Transverse colon (tissue), 3 donors: ENCODE data around the gene FEV.

ENCODE experiments used
- POLR2A ChIP-seq: fragments of 450-650 bp; IDR thresholded peaks from one replicate; pipeline ENCODE4 v1.6.1; 2016; ENCODE audit warnings: antibody characterized with exemption, mild to moderate bottlenecking, moderate library complexity
- TF ChIP-seq, protein P1 (sequence below), 5 experiments: fragments of 200-600 bp in 3 of 5; fragments of 450-650 bp in 2 of 5; sonication (generic) in 3 of 5; IDR thresholded peaks; 1 replicate in 2 of 5; 2 replicates in 3 of 5; pipeline ENCODE4 v1.5.1; 2016 to 2017; ENCODE audit warnings: antibody characterized with exemption in 5 of 5, inconsistent platforms in 3 of 5, mild to moderate bottlenecking in 2 of 5, moderate library complexity in 1 of 5

DNA sequence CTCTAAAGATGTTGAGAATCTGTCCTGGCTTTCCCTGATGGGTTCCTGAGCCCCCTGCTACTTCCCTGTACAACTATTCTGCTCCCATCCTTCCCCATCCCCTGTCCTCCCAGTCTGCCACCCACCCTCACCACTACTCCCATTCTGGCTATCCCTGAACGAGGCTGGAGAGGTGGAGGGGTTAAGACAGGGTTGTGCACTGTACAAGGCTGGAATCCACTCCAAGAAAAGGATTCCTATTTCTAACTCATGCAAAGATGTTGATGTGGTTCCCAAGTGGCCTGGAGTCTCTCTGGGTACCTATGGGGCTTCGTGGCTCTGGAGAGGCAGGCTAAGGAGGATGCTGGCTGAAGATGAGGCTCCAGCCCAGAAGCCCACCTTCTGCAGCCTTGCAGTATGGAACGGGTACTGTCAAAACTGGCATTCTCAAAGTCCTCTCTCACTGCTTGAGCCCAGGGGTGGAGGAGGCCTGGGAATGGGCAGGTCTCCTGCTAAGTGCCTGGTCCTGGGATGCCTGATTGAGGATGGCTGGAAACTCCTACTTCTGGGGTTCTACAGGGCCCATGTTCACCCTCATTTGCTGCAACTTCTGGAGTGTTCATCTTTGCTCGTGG is 1.3 kb upstream of the FEV start:
- TF ChIP-seq, protein P1, sequence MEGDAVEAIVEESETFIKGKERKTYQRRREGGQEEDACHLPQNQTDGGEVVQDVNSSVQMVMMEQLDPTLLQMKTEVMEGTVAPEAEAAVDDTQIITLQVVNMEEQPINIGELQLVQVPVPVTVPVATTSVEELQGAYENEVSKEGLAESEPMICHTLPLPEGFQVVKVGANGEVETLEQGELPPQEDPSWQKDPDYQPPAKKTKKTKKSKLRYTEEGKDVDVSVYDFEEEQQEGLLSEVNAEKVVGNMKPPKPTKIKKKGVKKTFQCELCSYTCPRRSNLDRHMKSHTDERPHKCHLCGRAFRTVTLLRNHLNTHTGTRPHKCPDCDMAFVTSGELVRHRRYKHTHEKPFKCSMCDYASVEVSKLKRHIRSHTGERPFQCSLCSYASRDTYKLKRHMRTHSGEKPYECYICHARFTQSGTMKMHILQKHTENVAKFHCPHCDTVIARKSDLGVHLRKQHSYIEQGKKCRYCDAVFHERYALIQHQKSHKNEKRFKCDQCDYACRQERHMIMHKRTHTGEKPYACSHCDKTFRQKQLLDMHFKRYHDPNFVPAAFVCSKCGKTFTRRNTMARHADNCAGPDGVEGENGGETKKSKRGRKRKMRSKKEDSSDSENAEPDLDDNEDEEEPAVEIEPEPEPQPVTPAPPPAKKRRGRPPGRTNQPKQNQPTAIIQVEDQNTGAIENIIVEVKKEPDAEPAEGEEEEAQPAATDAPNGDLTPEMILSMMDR (IDR thresholded peaks at IDR 0.05), result no peak
- TF ChIP-seq POLR2A, result no peak
